Erythroblast (primary cell): ENCODE measurements around the gene ROM1.

Experiments used
- GATA1 ChIP-seq: IDR thresholded peaks from 2 replicates; pipeline ENCODE4 v1.6.1; 2011; ENCODE audit warnings: low read depth, mild to moderate bottlenecking, control low read depth, low read length, moderate library complexity
- POLR2A ChIP-seq: IDR thresholded peaks from 2 replicates; pipeline ENCODE4 v1.6.1; 2011; ENCODE audit warnings: mild to moderate bottlenecking, low read length

DNA sequence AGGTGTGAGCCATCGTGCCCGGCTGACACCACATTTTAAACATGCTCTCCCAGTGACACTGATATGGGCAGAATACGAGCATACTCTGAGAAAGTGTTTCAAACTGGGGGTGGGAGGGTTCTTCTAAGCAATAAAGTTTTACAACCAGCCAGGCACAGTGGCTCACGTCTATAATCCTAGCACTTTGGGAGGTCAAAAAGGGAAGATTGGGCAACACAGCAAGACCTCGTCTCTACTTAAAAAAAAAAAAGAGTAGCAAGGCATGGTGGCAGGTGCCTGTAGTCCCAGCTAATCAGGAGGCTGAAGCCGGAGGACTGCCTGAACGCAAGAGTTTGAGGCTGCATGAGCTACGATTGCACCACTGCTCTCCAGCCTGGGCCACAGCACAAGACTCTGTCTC, 31.2 kb downstream of the ROM1 start:
- no peak for TF ChIP-seq POLR2A
- TF ChIP-seq GATA1, result no peak
